Measurements from ENCODE around the gene VPS13A.

GRCh38 chr9:77433675-77434445 lies 256.5 kb downstream of the VPS13A start:
- no peak for TF ChIP-seq POLR2A (IDR thresholded peaks at IDR 0.05; ENCODE audit: low read length)
- no peak for TF ChIP-seq GATA1 (IDR thresholded peaks at IDR 0.05; ENCODE audit: low read depth, low read length)
